ENCODE measurements around the gene MLST8.

Gene MLST8

DNA sequence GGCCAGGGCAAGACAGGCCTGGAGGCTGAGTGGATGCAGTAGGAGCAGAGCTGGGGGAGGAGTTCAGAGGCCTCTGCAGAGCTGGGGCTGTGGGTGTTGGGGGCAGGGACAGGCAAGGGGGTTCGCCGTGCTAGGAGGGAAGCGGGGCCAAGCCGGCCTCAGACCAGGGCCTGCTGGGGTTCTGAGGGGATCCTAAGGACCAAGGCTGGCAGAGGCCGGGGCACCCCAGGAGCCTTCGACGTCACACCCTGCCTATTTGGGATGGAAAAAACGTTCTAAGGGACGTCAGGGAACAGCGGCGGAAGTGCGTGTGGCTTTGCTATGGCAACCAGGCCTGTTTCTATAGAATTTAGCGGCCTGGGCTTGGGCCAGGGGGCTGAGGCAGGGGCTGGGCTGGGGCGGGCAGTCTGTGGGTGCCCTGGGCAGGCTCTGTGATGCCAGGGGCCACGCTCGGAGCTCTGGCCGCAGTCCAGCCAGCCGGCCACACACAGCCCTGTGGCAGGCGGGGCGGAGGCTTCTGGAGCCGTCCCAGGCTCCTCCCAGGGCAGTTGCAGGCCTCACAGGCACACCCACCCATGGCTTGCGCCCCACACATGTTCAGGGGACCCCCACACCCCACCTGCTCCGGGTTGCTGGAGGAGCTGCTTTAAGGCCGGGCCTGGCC, 45.9 kb upstream of the MLST8 start:
- DNase-seq (ENCODE audit: low spot score): no peak
- ChIA-PET CTCF (interaction anchor here (1.2 to 1.5 kb wide), 2 partner anchors 19 to 35 kb away, joined by 3 to 5 read pairs; no protein-coding TSS in a partner anchor), POLR2A (ENCODE audit: low non-redundant PET) (interaction anchor here (0.6 kb wide), 1 partner anchor 9 kb away, joined by 6 read pairs; no protein-coding TSS in a partner anchor)
- TF ChIP-seq, protein P1, sequence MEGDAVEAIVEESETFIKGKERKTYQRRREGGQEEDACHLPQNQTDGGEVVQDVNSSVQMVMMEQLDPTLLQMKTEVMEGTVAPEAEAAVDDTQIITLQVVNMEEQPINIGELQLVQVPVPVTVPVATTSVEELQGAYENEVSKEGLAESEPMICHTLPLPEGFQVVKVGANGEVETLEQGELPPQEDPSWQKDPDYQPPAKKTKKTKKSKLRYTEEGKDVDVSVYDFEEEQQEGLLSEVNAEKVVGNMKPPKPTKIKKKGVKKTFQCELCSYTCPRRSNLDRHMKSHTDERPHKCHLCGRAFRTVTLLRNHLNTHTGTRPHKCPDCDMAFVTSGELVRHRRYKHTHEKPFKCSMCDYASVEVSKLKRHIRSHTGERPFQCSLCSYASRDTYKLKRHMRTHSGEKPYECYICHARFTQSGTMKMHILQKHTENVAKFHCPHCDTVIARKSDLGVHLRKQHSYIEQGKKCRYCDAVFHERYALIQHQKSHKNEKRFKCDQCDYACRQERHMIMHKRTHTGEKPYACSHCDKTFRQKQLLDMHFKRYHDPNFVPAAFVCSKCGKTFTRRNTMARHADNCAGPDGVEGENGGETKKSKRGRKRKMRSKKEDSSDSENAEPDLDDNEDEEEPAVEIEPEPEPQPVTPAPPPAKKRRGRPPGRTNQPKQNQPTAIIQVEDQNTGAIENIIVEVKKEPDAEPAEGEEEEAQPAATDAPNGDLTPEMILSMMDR (conservative IDR thresholded peaks at IDR 0.05; ENCODE audit: low read depth): no peak
- H3K27ac ChIP-seq: peak overlapping the region; percentile 100

DNA sequence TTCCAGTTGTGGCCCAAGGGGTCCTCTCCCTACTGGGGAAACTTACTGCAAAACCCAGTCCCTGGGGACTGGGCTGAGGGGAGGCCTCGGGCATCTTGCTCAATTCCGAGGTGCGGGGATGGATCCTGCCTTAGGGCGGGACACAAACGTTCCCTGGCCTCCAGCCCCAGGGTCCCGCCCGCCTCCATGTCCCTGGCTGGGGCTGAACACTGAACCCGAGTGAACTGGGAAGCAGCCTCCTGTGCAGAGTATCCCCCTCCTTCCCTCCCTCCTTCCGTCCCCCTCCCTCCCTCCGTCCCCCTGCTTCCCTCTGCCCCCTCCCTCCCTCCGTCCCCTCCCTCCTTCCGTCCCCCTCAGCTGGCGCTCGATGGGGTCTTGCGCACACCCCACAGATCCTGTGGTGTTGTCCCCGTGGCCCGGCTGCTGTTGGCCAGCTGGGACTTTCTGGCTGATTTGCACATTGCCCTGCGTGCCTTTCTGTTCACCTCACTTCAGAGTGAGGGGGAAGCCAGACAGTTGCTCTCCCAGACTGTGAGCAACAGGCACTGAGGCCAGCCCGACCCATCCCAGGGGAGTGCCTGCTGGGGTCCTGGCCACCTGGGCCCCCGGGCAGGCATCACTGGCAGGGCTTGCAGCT, 44.2 kb upstream of the MLST8 start:
- CTCF ChIA-PET: interaction anchor here (0.6 to 1.2 kb wide), 2 partner anchors 33 to 261 kb away, joined by 3 read pairs; no protein-coding TSS in a partner anchor
- peak overlapping the region; percentile 100 for H3K27ac ChIP-seq
- POLR2A ChIA-PET (ENCODE audit: low non-redundant PET): interaction anchor here (1.0 kb wide), 1 partner anchor 14 kb away, joined by 3 read pairs; no protein-coding TSS in a partner anchor
- no peak for DNase-seq (ENCODE audit: low spot score)
- TF ChIP-seq, protein P1 (conservative IDR thresholded peaks at IDR 0.05; ENCODE audit: low read depth): no peak

DNA sequence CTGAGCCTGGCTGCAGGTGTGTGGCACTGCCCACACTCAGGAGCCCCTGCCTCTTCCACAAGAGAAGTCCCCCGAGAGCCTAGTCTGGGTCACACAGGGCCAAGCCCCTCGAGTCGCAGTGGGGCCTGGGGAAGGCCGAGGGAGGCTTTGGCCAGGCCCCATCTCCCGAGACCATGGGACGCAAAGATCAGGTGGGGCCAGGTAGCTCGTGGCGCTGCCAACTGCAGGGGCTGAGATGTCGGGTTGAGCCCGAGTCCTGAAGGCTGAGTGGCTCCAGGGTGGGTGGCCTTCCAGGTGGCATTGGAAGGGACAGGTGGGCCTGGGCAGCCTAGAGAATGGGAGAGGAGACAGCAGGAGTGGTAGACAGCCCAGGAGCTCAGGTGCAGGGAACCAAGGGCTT, 43.3 kb upstream of the MLST8 start:
- POLR2A ChIA-PET (ENCODE audit: low non-redundant PET): interaction anchor here (0.6 to 1.1 kb wide), 3 partner anchors 8 to 52 kb away, joined by 3 to 4 read pairs (median 3); no protein-coding TSS in a partner anchor
- TF ChIP-seq, protein P1 (conservative IDR thresholded peaks at IDR 0.05; ENCODE audit: low read depth): no peak

DNA sequence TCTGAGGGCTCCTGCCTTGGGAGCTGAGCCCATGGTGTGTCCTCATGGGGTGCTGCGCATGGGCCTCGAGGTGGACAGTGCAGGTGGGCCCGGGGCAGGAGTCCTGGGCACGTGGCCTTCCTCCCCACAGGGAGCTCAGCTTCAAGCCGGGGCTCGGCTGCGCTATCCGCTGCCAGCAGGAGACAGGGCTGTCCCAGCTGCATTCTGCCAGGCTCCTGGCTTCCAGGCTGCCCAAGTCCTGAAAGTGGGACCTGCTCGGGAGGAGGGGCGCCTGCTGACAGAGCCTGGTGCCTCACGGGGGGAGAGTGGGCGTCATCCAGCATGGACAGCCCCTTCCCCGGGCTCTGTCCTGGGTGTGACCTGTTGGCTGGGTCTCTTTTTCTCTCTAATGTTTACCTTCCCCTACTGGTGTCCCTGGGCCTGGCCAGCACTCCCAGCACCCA, 42.6 kb upstream of the MLST8 start:
- TF ChIP-seq, protein P1 (conservative IDR thresholded peaks at IDR 0.05; ENCODE audit: low read depth): no peak
- peak overlapping the region; percentile 100 for H3K27ac ChIP-seq
- DNase-seq (ENCODE audit: low spot score): no peak
- CTCF ChIA-PET: interaction anchor here (0.6 to 0.7 kb wide), 2 partner anchors 12 to 14 kb away, joined by 3 read pairs; no protein-coding TSS in a partner anchor
- POLR2A ChIA-PET (ENCODE audit: low non-redundant PET): interaction anchor here (0.6 to 1.1 kb wide), 2 partner anchors 9 to 51 kb away, joined by 3 to 4 read pairs; no protein-coding TSS in a partner anchor

More for the DNA sequence above, 43.3 kb upstream of the MLST8 start:
- peak overlapping the region; percentile 100 for H3K27ac ChIP-seq
- DNase-seq (ENCODE audit: low spot score): no peak
- CTCF ChIA-PET: interaction anchor here (0.6 to 1.0 kb wide), 3 partner anchors 8 to 262 kb away, joined by 3 to 4 read pairs (median 4); partner anchors contain the start of gene MLST8

DNA sequence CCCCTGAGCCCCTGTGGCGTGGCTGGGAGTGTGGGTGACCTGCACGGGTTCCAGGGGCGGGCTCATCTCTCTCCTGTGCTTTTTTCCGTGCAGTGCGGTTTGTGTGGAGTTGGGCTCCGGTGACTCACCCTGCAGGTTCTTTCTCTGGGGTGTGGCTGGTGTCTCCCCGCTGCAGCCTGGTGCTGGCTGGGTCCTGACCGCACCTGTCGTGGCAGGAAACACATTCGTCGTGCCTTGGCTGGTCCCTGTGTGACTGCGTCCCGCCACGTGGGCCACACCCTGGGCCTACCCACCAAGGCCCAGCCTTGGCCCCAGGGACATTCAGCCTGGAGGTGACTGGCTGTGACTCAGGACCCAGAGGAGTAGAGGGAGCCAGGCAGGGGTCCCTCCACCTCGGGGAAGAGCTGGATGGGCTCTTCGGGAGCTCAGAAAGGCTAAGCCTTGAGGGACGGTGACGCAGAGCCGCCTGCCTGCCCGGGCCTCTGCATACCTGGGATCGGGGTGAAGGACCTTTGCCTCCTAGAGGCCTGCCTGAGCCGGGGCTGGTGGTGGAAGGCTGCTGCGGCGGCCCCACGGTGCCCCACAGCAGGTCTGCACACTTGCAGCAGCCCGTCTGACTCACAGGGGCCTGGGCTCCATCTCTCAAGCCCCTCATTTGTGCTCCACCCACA, 41.9 kb upstream of the MLST8 start:
- ChIA-PET POLR2A (ENCODE audit: low non-redundant PET) (interaction anchor here (0.7 to 1.0 kb wide), 2 partner anchors 8 to 31 kb away, joined by 4 to 14 read pairs; partner anchors contain the start of gene TRAF7), CTCF (interaction anchor here (0.6 to 0.8 kb wide), 4 partner anchors 9 to 31 kb away, joined by 3 to 4 read pairs (median 4); no protein-coding TSS in a partner anchor)
- peak overlapping the region; percentile 100 for H3K27ac ChIP-seq
- peak; percentile 86 for DNase-seq (ENCODE audit: low spot score)
- TF ChIP-seq, protein P1 (conservative IDR thresholded peaks at IDR 0.05; ENCODE audit: low read depth): no peak

DNA sequence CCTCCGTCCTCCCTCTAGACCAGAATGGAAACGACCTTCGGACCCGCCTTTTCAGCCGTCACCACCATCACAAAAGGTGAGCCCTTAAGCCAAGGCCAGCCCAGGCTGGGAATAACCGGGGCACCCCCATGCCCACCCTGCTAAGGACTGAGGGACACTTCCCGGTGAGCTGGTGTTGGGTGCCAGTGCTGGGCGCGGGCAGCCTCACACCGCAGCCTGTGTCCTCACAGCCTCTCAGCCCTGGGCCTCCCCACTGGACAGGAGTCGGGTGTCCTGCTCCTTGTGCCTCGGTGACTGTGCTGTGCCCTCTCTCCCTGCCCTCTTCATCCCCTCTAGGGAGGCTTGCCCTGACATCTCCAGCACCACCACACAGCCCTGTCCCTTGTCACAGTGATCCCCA, 39.4 kb upstream of the MLST8 start:
- TF ChIP-seq, protein P1 (conservative IDR thresholded peaks at IDR 0.05; ENCODE audit: low read depth): no peak
- peak overlapping the region; percentile 67 for H3K27ac ChIP-seq
- ChIA-PET POLR2A (ENCODE audit: low non-redundant PET) (no interaction called here), CTCF (no interaction called here)
- no peak for DNase-seq (ENCODE audit: low spot score)

Data from RWPE1 (cell line).